Gastroesophageal sphincter (tissue), 4 donors: Measurements from ENCODE around the gene UMODL1. TPM values are rescaled to one million over a fixed set of nuclear protein-coding genes. Genes with fewer than 3 reads are reported as not detected.

Experiments used
- ATAC-seq: fragments of 150-250 bp; one replicate; pipeline ENCODE4 v1.9.1; 2016; ENCODE audit warnings: mild to moderate bottlenecking, moderate library complexity
- H3K27ac ChIP-seq, 4 donors: fragments of 200-600 bp; sonication (generic) in 3 of 4; 1 replicate in 3 of 4; 2 replicates in 1 of 4; pipeline ENCODE4 v1.5.1; 2016 to 2019
- H3K27me3 ChIP-seq: fragments of 200-600 bp; sonication (generic); one replicate; pipeline ENCODE4 v1.5.1; 2019
- H3K36me3 ChIP-seq, 2 donors: fragments of 200-600 bp; sonication (generic); one replicate each; pipeline ENCODE4 v1.5.1; 2019; ENCODE audit warnings: control low read depth in 1 of 2
- H3K4me1 ChIP-seq, 3 donors: fragments of 200-600 bp; sonication (generic); 1 replicate in 2 of 3; 2 replicates in 1 of 3; pipeline ENCODE4 v1.5.1; 2016 to 2019; ENCODE audit warnings: control low read depth in 2 of 3
- H3K4me3 ChIP-seq, 2 donors: fragments of 200-600 bp; sonication (generic); one replicate each; pipeline ENCODE4 v1.5.1; 2019; ENCODE audit warnings: mild to moderate bottlenecking in 1 of 2, moderate library complexity in 1 of 2
- H3K9me3 ChIP-seq, 3 donors: fragments of 200-600 bp; sonication (generic); one replicate each; pipeline ENCODE4 v1.5.1; 2017 to 2019; ENCODE audit warnings: control low read depth in 2 of 3
- CTCF ChIP-seq, 4 experiments: fragments of 200-600 bp in 2 of 4; fragments of 450-650 bp in 2 of 4; sonication (generic) in 1 of 4; IDR thresholded peaks; one replicate each; pipeline ENCODE4 v1.5.1; 2017 to 2019; ENCODE audit warnings: antibody characterized with exemption in 4 of 4, mild to moderate bottlenecking in 2 of 4, moderate library complexity in 2 of 4
- EP300 ChIP-seq: sonication (generic); formaldehyde crosslinking; IDR thresholded peaks from one replicate; pipeline ENCODE4 v1.6.1; 2017; ENCODE audit warnings: antibody characterized with exemption, mild to moderate bottlenecking
- POLR2A ChIP-seq, 2 donors: fragments of 450-650 bp; IDR thresholded peaks; one replicate each; pipeline ENCODE4 v1.6.1; 2017; ENCODE audit warnings: antibody characterized with exemption in 2 of 2, mild to moderate bottlenecking in 2 of 2, moderate library complexity in 1 of 2
- POLR2AphosphoS5 ChIP-seq: sonication (generic); formaldehyde crosslinking; IDR thresholded peaks from one replicate; pipeline ENCODE4 v1.6.1; 2017; ENCODE audit warnings: antibody characterized with exemption
- WGBS, 2 donors: methylation state at CpG; one replicate each; pipeline ENCODE4 v1.1.5; 2018; ENCODE audit warnings: low coverage in 1 of 2; 5-methylcytosine and 5-hydroxymethylcytosine counted together
- total RNA-seq, 4 donors: library from RNA; depleted of rRNA; stranded (reverse); fragments of >200 nt; gene quantifications; one replicate each; pipeline ENCODE4 v1.1.0, GENCODE V29; 2016

Gene UMODL1
- total RNA-seq, 4 donors from 2014 or later = not detected

- Histone ChIP-seq H3K4me3 (no peak overlapping the region), H3K36me3 (no peaks in the 10 kb centered on the region), H3K9me3 (no peaks in the 10 kb centered on the region), H3K4me1 (no peaks in the 10 kb centered on the region), H3K27me3 (peaks cover 33% of the 10 kb centered on the region), H3K27ac (no peak overlapping the region)
- no peak for TF ChIP-seq POLR2A (IDR thresholded peaks at IDR 0.05)
- no peak for TF ChIP-seq POLR2AphosphoS5
- TF ChIP-seq CTCF (IDR thresholded peaks at IDR 0.05) = no peak
- TF ChIP-seq EP300 = no peak
- no peak for ATAC-seq
- 76% methylated on average over 5 of the region's 5 CpGs; no CpG with 5 or more reads in 1 of the 2 donors for WGBS, 2 donors
Observed at GRCh38 chr21:42088658-42089057, 17.5 kb downstream of the UMODL1 start.

- no peaks in the 10 kb centered on the region for H3K4me1 ChIP-seq
- H3K27ac ChIP-seq = no peak overlapping the region
- ATAC-seq = no peak
- no peak overlapping the region for H3K4me3 ChIP-seq
- no peaks in the 10 kb centered on the region for H3K36me3 ChIP-seq
- peaks cover 38% of the 10 kb centered on the region for H3K27me3 ChIP-seq
- 50 to 82% methylated on average over 4 of the region's 12 CpGs for WGBS, 2 donors
- TF ChIP-seq POLR2AphosphoS5 = no peak
- TF ChIP-seq EP300 = no peak
- no peak for TF ChIP-seq CTCF (IDR thresholded peaks at IDR 0.05)
- no peak for TF ChIP-seq POLR2A (IDR thresholded peaks at IDR 0.05)
- H3K9me3 ChIP-seq = peaks cover 0 to 3% (median 0%) of the 10 kb centered on the region in 3 donors
Observed at GRCh38 chr21:42089093-42089631, 18.0 kb downstream of the UMODL1 start.

GRCh38 chr21:42089665-42090310, 18.7 kb downstream of the UMODL1 start:
- TF ChIP-seq CTCF (IDR thresholded peaks at IDR 0.05) (no peak), EP300 (no peak), POLR2AphosphoS5 (no peak), POLR2A (IDR thresholded peaks at IDR 0.05) (no peak)
- Histone ChIP-seq H3K4me3 (no peak overlapping the region), H3K9me3 (peaks cover 0 to 9% (median 0%) of the 10 kb centered on the region in 3 donors), H3K27me3 (peaks cover 40% of the 10 kb centered on the region), H3K36me3 (no peaks in the 10 kb centered on the region), H3K4me1 (no peaks in the 10 kb centered on the region), H3K27ac (no peak overlapping the region)
- no peak for ATAC-seq
- 86 to 88% methylated on average over 3 to 10 of the region's 21 CpGs for WGBS, 2 donors

GRCh38 chr21:42091899-42092508, 20.9 kb downstream of the UMODL1 start:
- H3K4me1 ChIP-seq = peaks cover 0 to 2% (median 0%) of the 10 kb centered on the region in 3 donors
- no peak for ATAC-seq

More at GRCh38 chr21:42091899-42092508, 20.9 kb downstream of the UMODL1 start:
- H3K36me3 ChIP-seq = no peaks in the 10 kb centered on the region
- no peak for TF ChIP-seq POLR2A (IDR thresholded peaks at IDR 0.05)
- TF ChIP-seq EP300 = no peak
- TF ChIP-seq POLR2AphosphoS5 = no peak
- TF ChIP-seq CTCF (IDR thresholded peaks at IDR 0.05) = no peak
- H3K27me3 ChIP-seq = peaks cover 40% of the 10 kb centered on the region
- no peak overlapping the region for H3K4me3 ChIP-seq
- WGBS, 2 donors = 19 to 21% methylated on average over 7 to 14 of the region's 14 CpGs
- H3K27ac ChIP-seq = no peak overlapping the region
- H3K9me3 ChIP-seq = peaks cover 0 to 15% (median 0%) of the 10 kb centered on the region in 3 donors
